Germinal center (tissue), 1 donor: Measurements from ENCODE around the gene NEURL1.
"Not testable (repeated sequence)": the region's sequence is repeated elsewhere in the genome, so short reads cannot be mapped to it uniquely, and the experiment has no call there.

Source experiments
- DNase-seq: peaks from one replicate; pipeline ENCODE4 v3.0.0; 2012; ENCODE audit warnings: mixed read lengths, low spot score

The NEURL1 gene

GRCh38 chr10:103606097-103606438 lies 112.6 kb downstream of the NEURL1 start:
- not testable (repeated sequence) for DNase-seq

DNA sequence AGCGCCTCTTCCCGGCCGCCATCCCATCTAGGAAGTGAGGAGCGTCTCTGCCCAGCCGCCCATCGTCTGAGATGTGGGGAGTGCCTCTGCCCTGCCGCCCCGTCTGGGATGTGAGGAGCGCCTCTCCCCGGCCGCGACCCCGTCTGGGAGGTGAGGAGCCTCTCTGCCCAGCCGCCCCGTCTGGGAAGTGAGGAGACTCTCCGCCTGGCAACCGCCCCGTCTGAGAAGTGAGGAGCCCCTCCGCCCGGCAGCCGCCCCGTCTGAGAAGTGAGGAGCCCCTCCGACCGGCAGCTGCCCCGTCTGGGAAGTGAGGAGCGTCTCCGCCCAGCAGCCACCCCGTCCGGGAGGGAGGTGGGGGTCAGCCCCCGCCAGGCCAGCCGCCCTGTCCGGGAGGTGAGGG lies 113.5 kb downstream of the NEURL1 start:
- DNase-seq, result not testable (repeated sequence)

DNA sequence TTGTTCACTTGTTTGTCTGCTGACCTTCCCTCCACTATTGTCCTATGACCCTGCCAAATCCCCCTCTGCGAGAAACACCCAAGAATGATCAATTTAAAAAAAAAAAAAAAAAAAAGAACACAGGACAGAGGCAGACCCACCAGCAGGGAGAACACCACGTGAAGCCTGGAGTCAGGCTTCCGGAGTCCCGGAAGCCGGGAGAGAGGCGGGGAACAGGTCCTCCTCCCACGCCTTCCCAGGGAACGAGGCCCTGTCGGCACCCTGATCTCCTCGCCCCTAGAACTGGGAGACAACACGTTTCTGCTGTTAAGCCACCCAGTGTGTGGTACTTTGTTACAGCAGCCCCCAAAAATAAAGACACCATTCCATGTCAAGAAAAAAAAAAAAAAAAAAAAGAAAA lies 114.6 kb downstream of the NEURL1 start:
- DNase-seq, result not testable (repeated sequence)

DNA sequence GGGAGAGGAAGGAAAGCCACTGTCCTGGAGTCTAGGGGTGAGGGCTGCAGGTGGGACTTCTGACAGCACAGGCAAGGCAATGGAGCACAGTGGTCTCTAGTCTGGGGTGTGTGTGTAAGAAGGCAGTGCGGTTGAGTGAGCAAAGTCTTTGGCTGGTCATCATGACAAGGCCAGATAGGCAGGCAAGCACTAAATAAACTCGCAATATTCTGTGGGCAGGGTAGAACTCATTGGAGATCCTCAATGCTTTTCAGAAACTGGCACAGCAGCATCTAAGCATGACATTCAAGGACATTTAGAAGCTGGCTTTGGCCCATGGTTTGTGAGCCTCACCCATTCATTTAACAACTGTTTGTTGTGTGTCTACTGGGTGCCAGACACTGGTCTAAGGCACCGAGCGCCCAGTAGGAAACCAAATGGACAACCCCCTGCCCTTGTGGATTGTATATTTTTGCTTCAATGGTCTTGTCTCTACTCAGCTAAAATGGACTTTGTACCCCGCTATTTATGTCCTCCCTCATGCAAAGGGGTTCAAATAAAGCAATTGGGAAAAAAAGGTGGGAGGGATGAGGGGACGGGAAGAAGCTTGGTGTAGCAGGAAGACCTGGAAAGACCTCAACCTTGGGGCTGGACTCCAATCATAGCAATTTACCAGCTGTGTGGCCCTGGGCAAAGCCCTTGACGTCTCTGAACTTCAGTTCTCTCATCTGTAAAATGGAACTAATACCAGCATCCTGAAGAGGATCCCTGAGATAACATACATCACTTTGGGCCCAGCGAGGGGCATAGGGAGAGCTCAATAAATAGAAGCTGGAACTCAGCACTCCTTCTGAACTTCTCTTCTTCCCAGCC lies 116.0 kb downstream of the NEURL1 start:
- no peak for DNase-seq

- DNase-seq, result no peak
Observed at GRCh38 chr10:103610083-103610472, 116.6 kb downstream of the NEURL1 start.

DNA sequence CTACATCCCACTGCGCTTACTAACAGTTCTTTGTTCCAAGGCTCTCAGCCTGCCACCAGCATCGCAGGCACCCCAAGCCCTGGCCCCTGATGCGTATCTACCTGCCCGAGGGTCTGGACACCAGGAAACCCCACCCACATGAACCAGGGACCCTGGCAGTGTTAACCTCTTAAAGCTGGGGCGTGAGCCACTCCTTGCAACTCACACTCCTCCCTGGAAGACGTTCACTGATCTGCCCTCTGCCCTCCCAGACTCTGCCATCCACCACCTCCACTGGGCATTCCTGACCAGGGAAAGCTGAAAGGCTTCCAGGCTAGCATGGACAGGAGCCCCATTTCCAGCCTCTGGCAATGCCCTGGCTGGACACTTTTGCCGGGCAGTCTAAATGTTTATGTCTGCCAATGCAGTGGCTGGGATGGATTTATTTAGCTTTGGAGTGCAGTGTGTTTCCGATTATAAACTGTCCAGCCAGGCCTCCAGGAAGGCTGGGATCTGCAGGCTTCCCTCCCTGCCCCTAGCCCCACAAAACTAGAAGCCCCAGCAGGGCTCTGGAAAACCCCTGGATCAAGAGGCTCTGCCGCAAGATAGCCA lies 117.5 kb downstream of the NEURL1 start:
- no peak for DNase-seq

DNA sequence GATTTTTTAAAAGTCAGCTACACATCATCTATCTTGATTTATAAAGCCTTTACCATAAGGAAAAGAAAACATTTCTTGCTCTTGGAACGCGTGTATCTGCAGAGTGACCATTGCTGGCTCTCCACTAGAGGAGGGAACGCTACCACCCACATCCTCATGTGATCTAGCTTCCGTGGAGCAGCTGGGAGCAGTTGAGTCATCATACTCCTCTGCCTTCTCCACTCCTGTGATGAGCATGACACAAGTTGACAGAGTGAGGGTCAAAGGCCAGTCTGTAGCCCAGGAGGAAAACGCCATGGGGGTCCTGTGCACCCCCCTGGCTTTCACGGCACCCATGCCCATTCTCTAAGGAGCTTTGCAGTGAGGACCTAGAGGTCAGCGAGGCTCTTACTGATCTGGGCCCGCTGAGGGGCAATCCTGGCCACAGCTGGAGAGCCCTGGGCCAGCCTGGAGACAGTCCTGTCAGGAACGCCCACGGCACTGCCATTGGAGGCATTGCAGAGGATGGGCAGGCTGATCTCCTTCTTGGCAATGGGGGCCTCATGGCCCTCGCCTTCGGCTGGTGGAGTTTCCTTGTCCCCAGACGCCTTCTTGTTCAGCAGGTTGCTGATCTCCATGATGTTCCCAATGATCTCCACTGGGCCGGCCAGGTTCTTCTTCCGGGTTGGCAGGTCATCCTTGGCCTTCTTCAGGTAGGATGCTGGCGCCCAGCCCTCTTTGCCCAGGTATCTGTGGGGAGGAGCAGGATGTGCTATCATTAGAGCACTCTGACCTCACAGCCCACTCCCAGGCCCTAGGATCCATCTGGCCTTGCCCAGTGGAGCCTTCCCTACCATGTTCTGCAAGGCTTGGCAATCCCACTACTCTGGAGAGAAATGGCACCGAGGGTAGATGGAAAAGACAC lies 119.2 kb downstream of the NEURL1 start:
- no peak for DNase-seq

GRCh38 chr10:103613616-103614015 lies 120.1 kb downstream of the NEURL1 start:
- no peak for DNase-seq

GRCh38 chr10:103614306-103615158 lies 121.0 kb downstream of the NEURL1 start:
- DNase-seq, result no peak

- no peak for DNase-seq
Observed at GRCh38 chr10:103616705-103617601, 123.4 kb downstream of the NEURL1 start.

GRCh38 chr10:103617602-103618385 lies 124.3 kb downstream of the NEURL1 start:
- no peak for DNase-seq

- DNase-seq, result no peak
Observed at GRCh38 chr10:103618575-103619423, 125.3 kb downstream of the NEURL1 start.

GRCh38 chr10:103619424-103620351 lies 126.2 kb downstream of the NEURL1 start:
- no peak for DNase-seq

DNA sequence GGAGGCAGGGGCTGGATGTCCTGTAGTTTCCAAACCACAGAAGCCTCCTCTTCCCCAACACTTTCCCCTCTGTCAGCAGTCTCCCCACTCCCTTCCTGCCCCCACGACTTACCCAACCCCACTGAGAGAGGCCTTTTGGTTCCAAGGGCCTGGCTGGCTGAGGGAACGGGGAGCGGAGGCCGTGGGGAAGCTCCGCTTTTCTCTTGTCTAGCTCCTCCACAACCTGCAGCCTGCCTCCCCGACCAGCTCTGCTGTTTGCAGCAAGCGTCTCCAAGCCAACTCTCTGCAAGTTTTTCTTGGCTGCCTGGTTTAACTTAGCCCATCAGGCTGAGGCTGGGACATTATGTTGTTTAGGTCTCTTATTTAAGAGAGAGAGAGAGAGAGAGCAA lies 126.8 kb downstream of the NEURL1 start:
- no peak for DNase-seq

GRCh38 chr10:103620891-103621782 lies 127.6 kb downstream of the NEURL1 start:
- DNase-seq, result no peak

DNA sequence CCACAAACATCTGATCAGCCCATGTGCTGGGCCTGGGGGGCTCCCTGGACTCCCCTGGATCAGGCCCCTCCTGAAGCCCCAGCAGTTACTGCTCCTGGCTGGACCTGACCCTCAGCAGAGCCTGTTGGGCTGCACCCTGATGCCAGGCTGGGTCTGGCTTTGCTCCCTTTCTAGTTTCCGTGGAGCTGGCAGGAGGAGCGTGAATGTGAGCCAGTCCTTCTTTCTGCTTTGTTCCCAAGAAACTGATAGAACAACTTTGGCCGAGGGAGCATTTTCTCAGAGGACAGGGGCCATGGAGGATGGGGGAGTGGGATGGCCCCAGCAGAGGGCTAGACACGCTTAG lies 128.2 kb downstream of the NEURL1 start:
- DNase-seq, result no peak

DNA sequence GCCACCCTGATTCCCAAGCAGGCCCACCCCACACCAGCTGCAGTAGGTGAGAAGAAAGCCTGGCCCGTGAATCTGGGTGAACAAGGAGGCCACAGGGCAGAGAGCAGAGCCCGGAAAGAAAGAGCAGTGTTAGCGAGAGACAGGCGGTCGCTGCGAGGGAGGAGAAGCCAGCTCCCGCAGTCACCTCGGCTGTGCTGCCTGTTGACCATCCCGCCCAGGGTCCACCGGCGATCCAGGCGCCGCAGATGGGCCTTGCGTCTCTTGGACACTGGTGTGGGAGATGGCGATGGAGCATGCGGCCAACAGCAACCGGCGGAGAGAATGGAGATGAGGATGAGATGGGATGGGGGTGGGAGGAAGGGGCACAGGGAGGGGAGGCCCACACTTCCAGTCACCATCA lies 128.8 kb downstream of the NEURL1 start:
- no peak for DNase-seq
